ENCODE data around the gene PRR35. TPM values are rescaled to one million over a fixed set of nuclear protein-coding genes. Genes with fewer than 3 reads are reported as not detected.

The PRR35 gene
- total RNA-seq, 1 experiment from 2014 or later, result not detected

DNA sequence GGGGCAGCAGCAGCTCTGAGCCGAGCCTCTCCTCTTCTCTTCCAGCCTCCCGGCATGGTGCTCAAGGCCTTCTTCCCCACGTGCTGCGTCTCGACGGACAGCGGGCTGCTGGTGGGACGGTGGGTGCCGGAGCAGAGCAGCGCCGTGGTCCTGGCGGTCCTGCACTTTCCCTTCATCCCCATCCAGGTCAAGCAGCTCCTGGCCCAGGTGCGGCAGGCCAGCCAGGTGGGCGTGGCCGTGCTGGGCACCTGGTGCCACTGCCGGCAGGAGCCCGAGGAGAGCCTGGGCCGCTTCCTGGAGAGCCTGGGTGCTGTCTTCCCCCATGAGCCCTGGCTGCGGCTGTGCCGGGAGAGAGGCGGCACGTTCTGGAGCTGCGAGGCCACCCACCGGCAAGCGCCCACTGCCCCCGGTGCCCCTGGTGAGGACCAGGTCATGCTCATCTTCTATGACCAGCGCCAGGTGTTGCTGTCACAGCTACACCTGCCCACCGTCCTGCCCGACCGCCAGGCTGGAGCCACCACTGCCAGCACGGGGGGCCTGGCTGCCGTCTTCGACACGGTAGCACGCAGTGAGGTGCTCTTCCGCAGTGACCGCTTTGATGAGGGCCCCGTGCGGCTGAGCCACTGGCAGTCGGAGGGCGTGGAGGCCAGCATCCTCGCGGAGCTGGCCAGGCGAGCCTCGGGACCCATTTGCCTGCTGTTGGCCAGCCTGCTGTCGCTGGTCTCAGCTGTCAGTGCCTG lies 14.0 kb downstream of the PRR35 start:
- CTCF ChIA-PET, result no interaction called here
- TF ChIP-seq, protein P1, sequence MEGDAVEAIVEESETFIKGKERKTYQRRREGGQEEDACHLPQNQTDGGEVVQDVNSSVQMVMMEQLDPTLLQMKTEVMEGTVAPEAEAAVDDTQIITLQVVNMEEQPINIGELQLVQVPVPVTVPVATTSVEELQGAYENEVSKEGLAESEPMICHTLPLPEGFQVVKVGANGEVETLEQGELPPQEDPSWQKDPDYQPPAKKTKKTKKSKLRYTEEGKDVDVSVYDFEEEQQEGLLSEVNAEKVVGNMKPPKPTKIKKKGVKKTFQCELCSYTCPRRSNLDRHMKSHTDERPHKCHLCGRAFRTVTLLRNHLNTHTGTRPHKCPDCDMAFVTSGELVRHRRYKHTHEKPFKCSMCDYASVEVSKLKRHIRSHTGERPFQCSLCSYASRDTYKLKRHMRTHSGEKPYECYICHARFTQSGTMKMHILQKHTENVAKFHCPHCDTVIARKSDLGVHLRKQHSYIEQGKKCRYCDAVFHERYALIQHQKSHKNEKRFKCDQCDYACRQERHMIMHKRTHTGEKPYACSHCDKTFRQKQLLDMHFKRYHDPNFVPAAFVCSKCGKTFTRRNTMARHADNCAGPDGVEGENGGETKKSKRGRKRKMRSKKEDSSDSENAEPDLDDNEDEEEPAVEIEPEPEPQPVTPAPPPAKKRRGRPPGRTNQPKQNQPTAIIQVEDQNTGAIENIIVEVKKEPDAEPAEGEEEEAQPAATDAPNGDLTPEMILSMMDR (IDR thresholded peaks at IDR 0.05; ENCODE audit: unreplicated experiment), result no peak
- no peak overlapping the region for H3K27ac Mint-ChIP-seq (ENCODE audit: unreplicated experiment)
- H3K36me3 Mint-ChIP-seq (ENCODE audit: insufficient read depth, unreplicated experiment), result peaks cover 43% of the 10 kb centered on the region
- peaks cover 16% of the 10 kb centered on the region for H3K4me1 Mint-ChIP-seq (ENCODE audit: low read depth, unreplicated experiment)
- no peaks in the 10 kb centered on the region for H3K27me3 Mint-ChIP-seq (ENCODE audit: unreplicated experiment)
- no peaks in the 10 kb centered on the region for H3K9me3 Mint-ChIP-seq (ENCODE audit: low read depth, unreplicated experiment)
- BruUV-seq (replicated peaks), result no TSS peak
- no peak overlapping the region for H3K4me3 Mint-ChIP-seq (ENCODE audit: low read depth, unreplicated experiment)
- no peak for DNase-seq
- intact Hi-C loops (cut with micrococcal nuclease; ENCODE audit: unreplicated experiment), result no loop called here

DNA sequence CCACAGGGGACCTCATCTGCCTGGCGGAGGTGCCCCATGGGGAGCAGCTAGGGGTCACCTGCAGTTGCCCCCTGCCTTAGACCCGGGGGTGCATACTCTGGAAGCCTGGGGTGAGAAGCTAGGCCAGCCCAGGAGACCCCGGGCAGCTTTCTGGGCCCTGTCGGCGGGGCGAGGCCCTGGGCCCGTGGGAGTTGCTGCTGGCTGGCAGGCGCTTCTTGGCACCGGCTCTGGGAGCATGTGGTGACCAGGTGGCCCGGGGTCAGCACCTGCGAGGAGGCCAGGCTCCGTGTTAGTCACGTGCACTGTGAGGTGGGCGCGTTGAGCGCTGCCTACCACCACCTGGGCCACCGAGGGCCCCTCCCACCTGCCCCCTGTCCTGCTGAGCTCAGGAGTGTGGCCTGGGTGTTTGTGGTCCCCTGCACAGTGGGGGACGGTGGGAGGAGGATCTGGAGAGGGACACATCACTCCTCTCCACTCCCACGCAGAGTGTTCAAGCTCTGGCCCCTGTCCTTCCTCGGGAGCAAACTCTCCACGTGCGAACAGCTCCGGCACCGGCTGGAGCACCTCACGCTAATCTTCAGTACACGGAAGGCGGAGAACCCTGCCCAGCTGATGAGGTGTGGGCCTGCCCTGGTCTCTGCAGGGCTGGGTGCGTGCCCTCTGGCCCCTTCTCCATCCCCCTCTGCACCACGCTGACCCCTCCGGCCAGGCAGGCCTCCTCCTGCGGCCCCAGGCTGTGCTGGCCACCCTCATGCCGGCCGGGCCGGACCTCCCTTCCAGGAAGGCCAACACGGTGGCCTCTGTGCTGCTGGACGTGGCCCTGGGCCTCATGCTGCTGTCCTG lies 15.4 kb downstream of the PRR35 start:
- peaks cover 14% of the 10 kb centered on the region for H3K4me1 Mint-ChIP-seq (ENCODE audit: low read depth, unreplicated experiment)
- H3K9me3 Mint-ChIP-seq (ENCODE audit: low read depth, unreplicated experiment), result no peaks in the 10 kb centered on the region
- H3K36me3 Mint-ChIP-seq (ENCODE audit: insufficient read depth, unreplicated experiment), result peaks cover 30% of the 10 kb centered on the region
- no peak for DNase-seq
- TF ChIP-seq, protein P1 (IDR thresholded peaks at IDR 0.05; ENCODE audit: unreplicated experiment), result no peak
- BruUV-seq (replicated peaks), result no TSS peak
- H3K27ac Mint-ChIP-seq (ENCODE audit: unreplicated experiment), result no peak overlapping the region
- H3K27me3 Mint-ChIP-seq (ENCODE audit: unreplicated experiment), result no peaks in the 10 kb centered on the region
- no peak overlapping the region for H3K4me3 Mint-ChIP-seq (ENCODE audit: low read depth, unreplicated experiment)
- CTCF ChIA-PET, result no interaction called here
- intact Hi-C loops (cut with micrococcal nuclease; ENCODE audit: unreplicated experiment), result no loop called here

DNA sequence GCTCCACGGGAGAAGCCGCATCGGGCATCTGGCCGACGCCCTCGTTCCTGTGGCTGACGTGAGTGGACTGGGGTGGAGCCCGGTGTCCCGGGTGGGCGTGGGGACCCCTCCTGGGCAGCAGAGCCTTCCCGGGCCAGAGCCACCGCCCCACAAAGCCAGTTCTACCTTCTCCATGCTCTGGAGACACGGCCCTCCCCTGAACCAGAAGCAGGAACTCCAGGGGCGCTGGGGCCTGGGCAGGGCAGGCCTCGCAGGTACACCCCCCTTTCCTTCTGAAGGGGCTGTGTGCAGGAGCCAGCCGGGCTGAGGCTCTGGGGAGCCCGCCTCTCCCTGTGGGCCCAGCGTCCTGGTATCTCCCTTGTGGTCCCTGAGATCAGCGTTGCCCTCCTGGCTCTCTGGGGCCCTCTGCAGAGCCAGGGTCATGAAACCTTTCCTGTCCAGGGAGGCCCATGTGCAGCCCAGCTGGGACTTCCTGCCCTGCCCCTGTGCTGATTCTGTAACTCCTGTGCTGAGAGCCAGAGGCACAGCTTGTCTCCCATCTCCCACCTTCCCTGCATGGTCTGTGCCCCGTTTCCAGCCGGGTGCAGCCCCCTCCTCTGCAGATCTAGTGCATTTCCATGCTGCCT lies 16.1 kb downstream of the PRR35 start:
- peaks cover 28% of the 10 kb centered on the region for H3K36me3 Mint-ChIP-seq (ENCODE audit: insufficient read depth, unreplicated experiment)
- intact Hi-C loops (cut with micrococcal nuclease; ENCODE audit: unreplicated experiment), result no loop called here
- H3K27ac Mint-ChIP-seq (ENCODE audit: unreplicated experiment), result no peak overlapping the region
- peak overlapping the region; percentile 18 for H3K4me3 Mint-ChIP-seq (ENCODE audit: low read depth, unreplicated experiment)
- CTCF ChIA-PET, result interaction anchor here (0.6 to 1.2 kb wide), 2 partner anchors 11 to 17 kb away, joined by 3 to 4 read pairs; no protein-coding TSS in a partner anchor
- no TSS peak for BruUV-seq (replicated peaks)
- TF ChIP-seq, protein P1 (IDR thresholded peaks at IDR 0.05; ENCODE audit: unreplicated experiment), result peak; percentile 4
- H3K4me1 Mint-ChIP-seq (ENCODE audit: low read depth, unreplicated experiment), result peaks cover 7% of the 10 kb centered on the region
- no peaks in the 10 kb centered on the region for H3K27me3 Mint-ChIP-seq (ENCODE audit: unreplicated experiment)
- DNase-seq, result no peak
- H3K9me3 Mint-ChIP-seq (ENCODE audit: low read depth, unreplicated experiment), result no peaks in the 10 kb centered on the region

DNA sequence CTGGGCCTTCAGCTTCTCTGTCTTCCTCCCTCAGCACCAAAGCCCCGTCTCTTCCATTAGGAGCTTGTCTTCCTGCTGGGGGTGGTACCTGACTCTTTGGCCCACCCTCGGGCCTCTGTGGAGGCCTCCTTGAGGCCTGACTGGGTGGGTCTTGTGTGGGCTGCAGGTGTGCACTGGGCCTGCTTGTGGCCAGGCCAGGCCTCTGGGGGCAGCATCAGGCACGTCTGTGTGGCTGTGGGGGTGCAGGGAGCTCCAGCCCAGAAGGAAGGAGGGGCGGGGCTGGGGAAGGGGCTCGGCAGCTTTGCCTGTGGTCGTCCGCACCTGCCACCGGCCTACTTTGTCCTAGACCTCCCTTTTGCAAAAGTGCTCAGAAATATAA lies 16.6 kb downstream of the PRR35 start:
- no TSS peak for BruUV-seq (replicated peaks)
- no peak overlapping the region for H3K27ac Mint-ChIP-seq (ENCODE audit: unreplicated experiment)

More for the DNA sequence above, 16.6 kb downstream of the PRR35 start:
- Mint-ChIP-seq H3K36me3 (ENCODE audit: insufficient read depth, unreplicated experiment) (peaks cover 28% of the 10 kb centered on the region), H3K9me3 (ENCODE audit: low read depth, unreplicated experiment) (no peaks in the 10 kb centered on the region), H3K4me1 (ENCODE audit: low read depth, unreplicated experiment) (peaks cover 2% of the 10 kb centered on the region), H3K27me3 (ENCODE audit: unreplicated experiment) (no peaks in the 10 kb centered on the region), H3K4me3 (ENCODE audit: low read depth, unreplicated experiment) (no peak overlapping the region)
- intact Hi-C loops (cut with micrococcal nuclease; ENCODE audit: unreplicated experiment), result no loop called here
- DNase-seq, result no peak
- TF ChIP-seq, protein P1 (IDR thresholded peaks at IDR 0.05; ENCODE audit: unreplicated experiment), result peak; percentile 7
- CTCF ChIA-PET, result interaction anchor here (0.6 to 1.2 kb wide), 3 partner anchors 11 to 38 kb away, joined by 3 to 4 read pairs (median 3); no protein-coding TSS in a partner anchor

Measured in Calu3 (cell line).